Chondrocyte (in vitro differentiated cells): ENCODE results near the gene CNN2. TPM values are rescaled to one million over a fixed set of nuclear protein-coding genes. Genes with fewer than 3 reads are reported as not detected.

Experiments used
- DNase-seq: peaks from one replicate; pipeline ENCODE4 v3.0.0; 2021; ENCODE audit warnings: mixed read lengths, low spot score
- H3K27ac Mint-ChIP-seq: one replicate; pipeline ENCODE4 v1.8.0; 2021; ENCODE audit warnings: mild to moderate bottlenecking, moderate library complexity, mixed read lengths; ENCODE audit not compliant: unreplicated experiment
- H3K27me3 Mint-ChIP-seq: 2 replicates; pipeline ENCODE4 v1.8.0; 2021; ENCODE audit warnings: low read depth, mixed read lengths
- H3K36me3 Mint-ChIP-seq: 2 replicates; pipeline ENCODE4 v1.8.0; 2021; ENCODE audit warnings: low read depth, mixed read lengths
- H3K4me1 Mint-ChIP-seq: 2 replicates; pipeline ENCODE4 v1.8.0; 2021; ENCODE audit warnings: low read depth, mild to moderate bottlenecking, mixed read lengths
- H3K4me3 Mint-ChIP-seq: one replicate; pipeline ENCODE4 v1.8.0; 2021; ENCODE audit warnings: mild to moderate bottlenecking, moderate library complexity, mixed read lengths; ENCODE audit not compliant: unreplicated experiment
- H3K9me3 Mint-ChIP-seq: 2 replicates; pipeline ENCODE4 v1.8.0; 2021; ENCODE audit warnings: low read depth, mixed read lengths
- total RNA-seq: library from RNA; stranded (reverse); gene quantifications from 3 replicates; pipeline ENCODE4 v1.2.1, GENCODE V29; 2021
- TF ChIP-seq, protein P1 (sequence below): fragments of 200-600 bp; sonication (generic); IDR thresholded peaks from 2 replicates; pipeline ENCODE4 v1.5.0; 2021; ENCODE audit warnings: antibody characterized with exemption, mild to moderate bottlenecking, moderate library complexity

Gene CNN2
- total RNA-seq, 1 donor from 2014 or later, result 363 TPM

DNA sequence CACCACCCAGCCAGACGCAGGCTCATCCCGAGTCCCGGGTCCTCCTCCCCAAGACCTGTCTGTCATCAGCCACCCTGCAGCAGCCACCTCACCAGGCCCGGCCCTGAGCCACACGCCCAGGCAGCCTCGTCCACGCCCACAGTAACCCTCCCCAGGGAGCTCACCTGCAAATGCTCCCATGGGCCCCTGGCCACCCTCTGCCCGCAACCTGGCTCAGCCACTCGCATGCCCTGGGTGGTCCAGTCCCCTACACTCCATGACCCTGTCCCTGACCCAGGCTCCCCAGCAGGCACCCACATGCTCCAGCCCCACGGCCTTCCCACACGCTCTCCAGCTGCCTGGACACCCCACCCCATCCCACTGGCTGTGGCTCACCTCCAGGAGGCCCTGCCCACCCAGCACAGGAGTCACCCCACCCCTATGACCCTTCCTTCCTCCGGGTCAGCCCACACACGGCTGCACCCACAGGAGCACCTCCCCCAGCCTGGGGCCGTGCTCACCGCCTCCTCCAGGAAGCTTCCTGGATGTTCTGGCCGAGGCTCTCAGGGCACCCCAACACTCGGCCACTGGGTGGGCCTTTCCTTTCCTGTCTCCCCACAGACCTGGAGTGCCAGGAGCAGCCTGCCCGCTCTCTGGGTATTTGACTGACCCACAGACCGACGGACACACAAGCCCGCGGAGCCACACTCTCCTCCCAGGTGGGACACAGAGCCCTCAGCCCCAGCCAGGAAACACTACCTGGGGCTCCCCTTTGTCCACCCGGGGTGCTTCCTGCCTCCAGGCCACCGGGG lies 9.1 kb upstream of the CNN2 start:
- no peaks in the 10 kb centered on the region for H3K9me3 Mint-ChIP-seq

DNA sequence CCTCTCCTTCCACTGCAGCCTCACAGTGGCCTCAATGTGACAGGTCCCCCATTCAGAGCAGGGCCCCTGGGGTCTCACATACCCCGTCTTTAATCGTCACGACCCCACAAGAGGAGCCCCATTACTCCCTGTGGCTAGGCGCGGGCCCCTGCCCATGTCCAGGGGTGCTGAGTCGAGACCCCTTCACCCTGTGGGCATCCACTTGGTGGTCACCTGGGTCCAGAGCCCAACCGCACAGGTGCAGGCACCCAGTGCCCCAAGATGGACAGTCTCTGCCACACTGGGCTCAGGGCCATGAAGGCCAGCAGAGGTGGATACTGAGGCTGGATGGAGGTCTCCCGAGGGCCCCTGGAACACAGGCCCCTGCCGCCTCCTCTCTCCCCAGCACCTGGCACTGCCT lies 8.5 kb upstream of the CNN2 start:
- Mint-ChIP-seq H3K4me1 (peaks cover 53% of the 10 kb centered on the region), H3K27ac (peak overlapping the region; percentile 96), H3K4me3 (no peak overlapping the region), H3K36me3 (no peaks in the 10 kb centered on the region), H3K27me3 (no peaks in the 10 kb centered on the region), H3K9me3 (no peaks in the 10 kb centered on the region)
- DNase-seq, result no peak
- TF ChIP-seq, protein P1, sequence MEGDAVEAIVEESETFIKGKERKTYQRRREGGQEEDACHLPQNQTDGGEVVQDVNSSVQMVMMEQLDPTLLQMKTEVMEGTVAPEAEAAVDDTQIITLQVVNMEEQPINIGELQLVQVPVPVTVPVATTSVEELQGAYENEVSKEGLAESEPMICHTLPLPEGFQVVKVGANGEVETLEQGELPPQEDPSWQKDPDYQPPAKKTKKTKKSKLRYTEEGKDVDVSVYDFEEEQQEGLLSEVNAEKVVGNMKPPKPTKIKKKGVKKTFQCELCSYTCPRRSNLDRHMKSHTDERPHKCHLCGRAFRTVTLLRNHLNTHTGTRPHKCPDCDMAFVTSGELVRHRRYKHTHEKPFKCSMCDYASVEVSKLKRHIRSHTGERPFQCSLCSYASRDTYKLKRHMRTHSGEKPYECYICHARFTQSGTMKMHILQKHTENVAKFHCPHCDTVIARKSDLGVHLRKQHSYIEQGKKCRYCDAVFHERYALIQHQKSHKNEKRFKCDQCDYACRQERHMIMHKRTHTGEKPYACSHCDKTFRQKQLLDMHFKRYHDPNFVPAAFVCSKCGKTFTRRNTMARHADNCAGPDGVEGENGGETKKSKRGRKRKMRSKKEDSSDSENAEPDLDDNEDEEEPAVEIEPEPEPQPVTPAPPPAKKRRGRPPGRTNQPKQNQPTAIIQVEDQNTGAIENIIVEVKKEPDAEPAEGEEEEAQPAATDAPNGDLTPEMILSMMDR, result no peak

More for the DNA sequence above, 9.1 kb upstream of the CNN2 start:
- H3K27ac Mint-ChIP-seq, result peak overlapping the region; percentile 96
- no peaks in the 10 kb centered on the region for H3K27me3 Mint-ChIP-seq
- H3K4me3 Mint-ChIP-seq, result peak overlapping the region; percentile 48
- no peak for DNase-seq
- no peaks in the 10 kb centered on the region for H3K36me3 Mint-ChIP-seq
- peaks cover 48% of the 10 kb centered on the region for H3K4me1 Mint-ChIP-seq
- TF ChIP-seq, protein P1, result no peak

DNA sequence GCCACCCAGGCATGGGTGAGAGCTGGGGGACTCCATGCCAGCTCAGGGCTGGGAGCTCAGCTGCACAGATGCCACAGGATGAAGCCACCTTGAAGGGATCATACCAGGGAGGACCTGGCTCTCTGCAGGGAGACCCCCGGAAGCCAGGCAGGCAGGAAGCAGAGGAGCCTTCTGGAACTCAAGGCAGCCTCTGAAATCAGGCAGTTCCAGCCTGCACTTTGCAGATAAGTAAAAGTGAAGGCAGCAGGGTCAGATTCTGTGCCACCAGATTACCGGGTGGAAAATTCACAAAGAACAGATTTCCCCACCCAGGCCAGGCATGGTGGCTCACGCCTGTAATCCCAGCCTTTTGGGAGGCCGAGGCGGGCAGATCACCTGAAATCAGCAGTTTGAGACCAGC lies 8.0 kb upstream of the CNN2 start:
- no peak overlapping the region for H3K4me3 Mint-ChIP-seq
- peaks cover 53% of the 10 kb centered on the region for H3K4me1 Mint-ChIP-seq
- H3K36me3 Mint-ChIP-seq, result no peaks in the 10 kb centered on the region
- no peaks in the 10 kb centered on the region for H3K27me3 Mint-ChIP-seq
- no peaks in the 10 kb centered on the region for H3K9me3 Mint-ChIP-seq
- TF ChIP-seq, protein P1, result no peak
- no peak for DNase-seq
- no peak overlapping the region for H3K27ac Mint-ChIP-seq

DNA sequence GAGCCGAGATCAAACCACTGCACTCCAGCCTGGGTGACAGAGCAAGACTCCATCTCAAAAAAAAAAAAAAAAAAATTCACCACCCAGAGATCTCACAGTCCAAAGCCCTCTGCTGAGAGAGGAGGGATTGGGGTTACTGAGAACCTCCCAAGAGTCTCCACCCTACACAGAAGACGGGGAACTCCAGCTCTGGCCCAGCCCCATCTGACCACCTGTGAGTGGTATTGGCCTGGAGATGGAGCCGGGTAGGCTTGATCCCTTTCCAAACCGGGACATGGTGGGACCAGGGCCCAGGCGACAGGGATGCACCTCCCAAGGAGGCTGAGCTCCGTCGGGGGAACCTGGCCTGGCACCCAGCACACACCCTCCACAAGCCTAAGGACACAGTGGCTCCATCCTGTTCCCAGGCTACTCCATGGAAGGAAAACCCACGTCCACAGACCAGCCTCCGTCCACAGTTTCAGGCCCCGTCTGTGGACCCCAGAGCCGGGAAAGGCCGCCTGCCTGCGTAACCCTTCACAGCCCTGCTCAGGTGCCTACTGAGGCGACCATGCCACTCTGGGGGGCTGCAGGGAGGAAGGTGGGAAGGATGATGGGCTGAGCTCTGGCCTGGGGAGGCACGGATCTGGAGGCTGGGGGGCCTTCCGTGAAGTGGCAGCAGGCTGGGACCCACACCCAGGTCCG lies 7.3 kb upstream of the CNN2 start:
- TF ChIP-seq, protein P1, result no peak
- no peaks in the 10 kb centered on the region for H3K27me3 Mint-ChIP-seq
- DNase-seq, result no peak
- peaks cover 53% of the 10 kb centered on the region for H3K4me1 Mint-ChIP-seq
- peak overlapping the region; percentile 63 for H3K27ac Mint-ChIP-seq
- H3K9me3 Mint-ChIP-seq, result no peaks in the 10 kb centered on the region
- no peaks in the 10 kb centered on the region for H3K36me3 Mint-ChIP-seq
- H3K4me3 Mint-ChIP-seq, result peak overlapping the region; percentile 83

DNA sequence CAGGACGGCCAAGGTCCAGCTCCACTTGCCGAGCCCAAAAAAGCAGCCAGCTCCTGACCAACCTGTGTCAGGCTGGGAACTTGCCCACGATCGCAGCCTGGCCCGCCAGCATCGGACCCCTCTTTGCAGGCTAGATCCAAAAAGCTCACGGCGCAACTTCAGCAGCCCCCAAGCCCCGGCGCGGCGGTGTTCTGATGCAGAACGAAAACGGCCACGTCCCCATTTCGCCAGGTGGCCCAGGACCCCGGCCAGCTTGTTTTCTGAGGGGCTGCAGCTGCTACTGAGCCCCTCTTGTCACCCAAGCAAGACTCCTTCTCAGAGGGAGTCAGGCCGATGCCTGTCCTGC lies 6.8 kb upstream of the CNN2 start:
- Mint-ChIP-seq H3K36me3 (no peaks in the 10 kb centered on the region), H3K4me1 (peaks cover 53% of the 10 kb centered on the region), H3K4me3 (peak overlapping the region; percentile 83), H3K27ac (peak overlapping the region; percentile 88), H3K9me3 (no peaks in the 10 kb centered on the region), H3K27me3 (no peaks in the 10 kb centered on the region)
- TF ChIP-seq, protein P1, result no peak
- DNase-seq, result no peak
